GM19023 (cell line): ENCODE data around the gene MS4A6A.
"Not testable (repeated sequence)": the region's sequence is repeated elsewhere in the genome, so short reads cannot be mapped to it uniquely, and the experiment has no call there.

Experiments used
- ATAC-seq: cut with Tn5 transposase; IDR thresholded peaks from one replicate; pipeline ENCODE4 v1.9.1; 2021; ENCODE audit warnings: mild to moderate bottlenecking, moderate library complexity; ENCODE audit not compliant: unreplicated experiment

MS4A6A gene

DNA sequence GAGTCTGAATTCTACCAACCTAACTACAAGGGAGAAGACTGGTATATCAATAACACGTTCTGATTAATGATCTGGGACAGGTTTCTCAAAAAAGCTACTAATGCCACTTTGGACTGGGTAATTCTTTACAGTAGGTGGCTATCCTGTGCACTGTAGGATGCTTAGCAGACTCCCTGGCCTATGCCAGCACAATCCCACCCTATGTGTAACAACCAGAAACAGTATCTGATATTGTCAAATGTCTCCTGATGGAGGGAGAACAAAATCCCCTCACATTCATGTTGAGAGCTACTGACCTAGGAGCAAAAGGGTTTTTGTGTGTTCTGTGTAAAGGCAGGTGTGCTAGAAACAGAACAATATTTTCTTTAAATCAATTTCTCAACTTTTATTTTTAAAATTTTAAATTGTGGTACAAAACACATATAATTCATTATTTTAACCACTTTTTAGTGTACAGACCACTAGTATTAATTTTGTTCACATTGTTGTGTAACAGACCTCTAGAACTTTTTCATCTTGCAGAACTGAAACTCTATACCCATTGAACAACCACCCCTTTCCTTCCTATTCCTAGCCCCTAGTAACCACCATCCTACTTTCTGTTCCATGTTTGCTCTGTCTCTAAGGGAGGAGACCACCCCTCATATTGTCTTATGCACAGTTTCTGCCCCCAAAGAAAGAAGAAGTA, 2.1 kb upstream of the MS4A6A start:
- no peak for ATAC-seq

DNA sequence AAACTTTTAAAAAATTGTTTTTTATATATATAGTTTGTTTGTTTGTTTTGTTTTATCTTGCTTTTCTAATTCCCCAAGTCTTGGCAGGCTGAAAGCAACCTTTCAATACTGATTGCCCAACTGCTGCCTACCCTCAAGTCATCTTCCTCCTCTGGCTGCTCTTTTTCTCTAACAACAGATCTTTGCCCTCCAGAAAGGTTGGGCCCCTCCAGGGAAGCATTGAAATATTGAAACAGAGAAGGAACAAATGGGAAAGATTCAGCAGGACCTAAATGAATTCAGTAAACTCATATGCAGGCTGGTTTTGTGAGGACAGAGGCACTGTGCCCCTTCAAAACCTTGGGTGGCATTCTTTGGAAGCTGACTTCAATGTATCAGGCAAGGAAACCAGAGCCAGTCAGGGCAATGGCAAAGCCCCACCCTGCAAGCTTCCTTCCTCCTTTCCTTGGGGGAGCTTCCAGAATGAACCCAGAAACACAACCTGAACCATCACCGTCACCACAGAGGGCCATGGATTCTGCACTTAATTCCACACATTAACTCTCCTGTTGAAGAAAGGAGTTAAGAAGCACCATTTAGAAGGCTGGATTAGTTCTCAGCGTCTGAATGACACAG, 815 bp upstream of the MS4A6A start:
- ATAC-seq: no peak

DNA sequence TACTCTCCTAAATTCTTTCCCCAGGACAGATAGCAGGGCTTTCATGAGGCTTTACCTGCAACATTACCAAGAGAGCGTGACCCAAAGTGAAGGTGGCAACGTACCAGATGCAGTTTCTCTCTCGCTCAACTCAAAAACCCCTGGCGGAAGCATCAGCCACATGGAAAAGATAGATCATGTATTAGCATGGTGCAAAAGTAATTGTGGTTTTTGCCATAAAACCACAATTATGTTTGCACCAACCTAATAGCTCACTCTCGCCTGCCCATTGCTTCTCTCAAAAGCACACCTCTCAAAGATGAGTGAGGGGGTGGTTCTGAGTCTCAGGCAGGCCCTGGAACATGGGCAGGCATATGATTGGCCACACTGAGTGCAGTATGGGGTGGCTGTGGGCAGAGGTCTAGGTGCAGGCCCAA, 7.0 kb downstream of the MS4A6A start:
- no peak for ATAC-seq

DNA sequence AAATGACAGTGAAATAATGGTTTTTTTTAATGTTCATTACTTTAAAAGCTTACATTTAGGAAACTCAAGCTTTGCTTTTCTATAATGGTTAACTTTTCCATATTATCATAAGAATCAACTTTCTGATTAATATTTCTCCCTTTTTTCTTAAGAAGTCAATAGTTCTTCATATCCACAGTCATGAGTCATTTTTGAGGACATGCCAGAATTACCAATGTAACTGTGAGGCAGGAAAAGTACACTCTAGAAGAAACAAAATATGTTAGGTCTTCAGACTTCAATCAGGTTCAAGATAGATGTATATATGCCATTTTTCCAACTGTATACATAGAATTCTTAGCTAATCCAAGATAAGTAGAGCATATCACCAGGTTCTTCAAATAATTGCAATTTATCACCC, 10.9 kb downstream of the MS4A6A start:
- no peak for ATAC-seq

DNA sequence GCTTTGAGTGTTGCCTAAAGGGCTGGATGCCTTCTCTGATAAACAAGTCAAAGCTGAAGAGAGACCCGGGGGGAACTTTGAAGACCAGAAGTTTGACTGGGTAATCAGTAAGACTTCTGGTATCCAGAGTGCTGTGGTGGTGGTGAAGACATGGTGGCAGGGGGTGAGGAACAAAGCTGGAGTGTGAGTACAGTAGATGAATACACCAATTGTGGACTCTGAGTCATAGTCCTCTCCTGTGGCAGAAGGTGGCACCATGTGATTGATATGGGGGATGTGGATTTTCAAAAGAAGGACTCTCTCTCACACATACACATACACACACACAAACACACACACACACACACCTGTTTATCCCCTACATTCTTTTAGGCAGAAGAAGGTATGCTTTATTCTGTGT, 12.3 kb downstream of the MS4A6A start:
- ATAC-seq: no peak

DNA sequence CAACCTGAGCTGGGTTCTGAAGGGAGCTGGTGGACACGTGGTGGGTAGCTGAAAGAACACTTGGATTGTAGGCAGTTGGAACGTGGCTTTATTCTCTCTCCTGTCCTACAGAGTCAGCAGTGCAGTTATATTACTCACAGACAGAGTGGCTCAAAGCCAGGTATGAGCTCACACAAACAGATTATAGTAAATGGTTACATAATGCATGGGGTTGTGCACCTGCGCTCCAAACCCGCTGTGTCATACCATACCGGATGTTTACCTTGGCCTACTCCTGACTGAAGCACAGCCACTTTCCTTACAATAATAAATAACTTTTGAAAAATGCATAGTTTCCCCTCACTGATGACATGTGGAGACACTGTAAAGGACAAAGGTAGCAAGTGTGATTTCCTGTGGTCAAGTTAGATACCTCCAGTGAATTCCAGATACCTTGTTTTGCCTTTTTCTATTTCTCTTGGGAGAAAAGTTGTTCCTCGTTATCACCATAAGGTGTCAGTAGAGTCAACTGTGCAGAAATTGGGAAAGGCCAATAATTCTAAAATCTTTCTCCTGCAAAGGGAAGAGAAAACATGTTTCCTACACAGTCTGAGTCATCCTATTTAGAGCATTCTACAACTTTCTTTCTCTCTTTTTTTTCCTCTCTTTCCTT, 13.5 kb downstream of the MS4A6A start:
- ATAC-seq: no peak

DNA sequence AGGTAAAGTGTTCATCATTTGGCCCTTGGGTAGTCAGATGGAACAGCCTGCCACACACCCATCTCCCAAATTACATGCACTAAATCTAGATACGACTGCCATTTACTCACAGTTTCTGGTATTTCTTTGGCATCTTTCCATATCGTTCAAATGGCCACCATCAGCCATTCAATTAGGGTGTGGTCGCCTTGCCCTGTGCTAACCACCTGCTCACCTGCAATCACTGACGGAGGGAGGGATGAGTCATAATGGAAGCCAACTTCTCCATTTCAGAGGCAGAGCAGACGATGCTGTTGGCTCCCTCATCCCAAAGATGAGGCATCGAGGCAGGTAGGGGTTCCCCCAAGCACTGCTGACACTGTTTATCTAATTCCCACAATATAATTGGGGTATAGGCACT, 14.6 kb downstream of the MS4A6A start:
- ATAC-seq: no peak

DNA sequence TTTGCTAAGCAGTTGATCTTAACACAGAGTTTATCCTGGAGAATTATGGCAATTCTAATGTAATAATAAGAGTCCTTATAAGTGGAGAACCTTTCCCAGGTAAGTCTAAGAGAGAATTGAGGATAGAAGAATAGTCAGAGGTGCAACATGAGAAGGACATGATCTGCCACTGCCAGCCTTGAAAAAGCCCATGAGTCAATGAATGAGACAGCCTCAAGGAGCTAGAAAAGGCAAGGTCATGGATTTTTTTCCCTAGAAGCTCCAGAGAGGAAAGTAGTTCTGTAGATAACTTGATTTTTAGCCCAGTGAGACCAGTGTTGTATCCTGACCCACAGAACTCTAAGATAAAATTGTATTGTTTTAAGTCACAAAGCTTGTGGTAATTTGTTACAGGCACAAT, 16.9 kb downstream of the MS4A6A start:
- ATAC-seq: no peak

DNA sequence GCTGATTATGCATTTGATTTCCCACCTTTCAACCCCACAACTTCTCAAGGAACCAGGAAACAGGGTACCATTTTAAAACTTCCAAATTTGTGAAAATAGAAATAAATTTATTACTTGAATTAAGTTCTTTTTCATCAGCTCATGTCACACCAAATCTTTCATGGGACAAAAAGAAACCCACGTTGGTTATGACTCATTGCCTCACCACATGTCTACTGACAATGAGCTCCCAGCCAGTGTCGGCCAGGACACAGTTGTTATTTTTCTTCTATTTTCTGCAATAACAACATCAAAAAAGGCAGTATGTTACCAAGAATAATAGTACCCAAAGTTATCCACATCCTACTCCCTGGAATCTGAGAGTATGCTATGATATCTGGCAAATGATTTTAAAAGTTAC, 17.3 kb downstream of the MS4A6A start:
- ATAC-seq: no peak

DNA sequence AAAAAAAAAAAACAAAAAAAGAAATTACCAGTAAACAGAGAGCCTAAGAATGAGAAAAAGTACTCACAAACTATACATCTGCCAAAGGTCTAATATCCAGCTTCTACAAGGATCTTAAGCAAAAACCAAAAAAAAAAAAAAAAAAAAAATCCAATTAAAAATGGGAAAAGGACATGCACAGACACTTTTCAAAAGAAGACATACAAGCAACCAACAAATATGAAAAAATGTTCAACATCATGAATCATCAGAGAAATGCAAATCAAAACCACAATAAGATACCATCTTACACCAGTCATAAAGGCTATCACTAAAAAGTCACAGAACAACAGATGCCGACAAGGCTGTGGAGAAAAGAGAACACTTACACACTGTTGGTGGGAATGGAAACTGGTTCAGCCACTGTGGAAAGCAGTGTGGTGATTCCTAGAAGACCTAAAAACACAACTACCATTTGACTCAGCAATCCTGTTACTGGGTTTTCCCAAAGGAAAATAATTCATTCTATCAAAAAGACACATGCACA, 18.3 kb downstream of the MS4A6A start:
- ATAC-seq: no peak

DNA sequence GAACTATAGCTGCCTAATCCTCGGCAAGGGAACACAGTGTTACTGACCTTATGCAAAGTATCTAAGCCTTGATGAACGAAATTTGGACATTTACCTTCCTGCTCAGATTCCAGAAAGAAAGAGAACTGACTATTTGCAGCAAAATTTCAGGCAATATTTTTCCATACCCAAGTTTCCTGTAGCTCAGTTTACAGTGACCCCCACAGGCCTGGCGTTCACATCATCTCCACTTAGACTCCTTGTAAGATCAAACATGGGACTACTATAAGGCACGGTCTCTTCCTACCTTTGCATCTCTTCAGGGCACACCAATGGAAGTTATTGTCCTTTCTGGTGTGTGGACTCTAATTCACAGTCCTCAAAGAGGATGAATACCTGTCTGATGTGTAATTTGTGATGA, 21.1 kb downstream of the MS4A6A start:
- no peak for ATAC-seq

DNA sequence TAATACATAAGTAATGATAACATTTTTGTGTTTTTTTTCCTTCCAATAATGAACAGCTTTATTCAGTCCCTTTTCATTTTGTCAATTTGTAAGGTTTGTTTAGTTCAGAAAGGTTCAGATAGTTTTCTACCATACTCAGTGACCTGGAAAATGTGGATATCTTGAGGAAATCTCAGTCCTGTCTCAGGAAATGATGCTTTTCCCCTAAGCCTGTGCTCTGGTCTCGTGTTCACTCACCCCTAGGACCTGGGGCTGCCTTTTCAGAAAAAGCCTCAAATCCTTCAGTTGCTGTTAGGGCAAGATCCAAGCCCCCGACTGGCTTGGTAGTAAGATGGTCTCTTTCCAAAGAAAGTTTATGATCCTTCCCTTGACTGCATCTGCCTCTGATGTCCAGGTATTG, 21.8 kb downstream of the MS4A6A start:
- ATAC-seq: no peak

DNA sequence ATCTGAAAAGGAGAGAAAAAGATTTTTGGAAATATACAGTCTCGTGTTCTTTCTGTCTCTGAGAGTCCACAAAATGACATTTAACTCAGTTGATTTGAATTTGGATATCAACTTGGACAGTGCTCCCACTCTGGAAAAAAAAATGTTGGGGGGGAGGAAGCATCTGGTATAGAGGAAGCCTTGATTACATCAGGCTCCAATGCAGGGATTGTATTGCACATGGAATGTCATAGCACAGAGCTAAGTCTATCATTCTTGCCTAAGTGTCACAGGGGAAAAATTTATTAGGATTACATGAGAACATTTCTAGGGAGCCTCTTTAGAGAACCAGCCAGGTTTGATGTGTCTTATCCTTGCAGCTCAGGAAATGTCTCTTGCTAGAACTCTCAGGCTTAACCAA, 23.0 kb downstream of the MS4A6A start:
- ATAC-seq: no peak

DNA sequence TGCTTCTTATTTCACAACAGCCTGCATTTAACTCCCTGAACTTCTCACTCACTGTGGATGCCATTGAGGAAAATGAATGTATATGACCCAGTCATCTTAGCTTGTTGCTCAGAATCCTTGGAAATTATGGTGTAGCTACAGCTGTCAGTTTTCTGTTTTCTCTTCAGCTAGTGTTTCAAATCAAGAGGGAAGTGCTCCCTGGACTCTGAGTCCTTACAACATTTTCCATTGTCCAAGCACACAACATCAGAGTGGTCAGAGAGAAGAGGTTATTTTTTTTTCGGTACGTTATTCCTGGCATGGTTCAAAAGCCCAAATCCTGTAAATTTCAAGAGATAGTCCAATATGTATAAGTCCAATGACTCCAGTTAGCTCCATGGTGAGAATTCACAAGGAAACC, 23.6 kb downstream of the MS4A6A start:
- ATAC-seq: no peak

DNA sequence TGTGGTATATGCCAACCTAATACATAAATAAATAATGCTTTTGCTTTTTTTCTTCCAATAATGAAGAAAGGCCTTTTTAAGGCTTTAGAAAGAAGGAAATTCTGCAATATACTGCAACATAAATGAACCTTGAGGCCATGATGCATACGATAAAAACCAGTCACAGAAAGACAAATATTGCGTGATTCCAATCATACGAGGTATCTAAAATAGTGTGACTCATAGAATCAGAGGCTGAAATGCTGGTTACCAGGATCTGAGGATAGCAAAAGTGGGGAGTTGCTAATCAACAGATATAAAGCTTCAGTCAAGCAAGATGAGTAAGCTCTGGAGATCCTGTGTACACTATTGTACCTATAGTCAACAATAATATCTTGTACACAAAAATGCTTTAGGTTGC, 24.2 kb downstream of the MS4A6A start:
- no peak for ATAC-seq

DNA sequence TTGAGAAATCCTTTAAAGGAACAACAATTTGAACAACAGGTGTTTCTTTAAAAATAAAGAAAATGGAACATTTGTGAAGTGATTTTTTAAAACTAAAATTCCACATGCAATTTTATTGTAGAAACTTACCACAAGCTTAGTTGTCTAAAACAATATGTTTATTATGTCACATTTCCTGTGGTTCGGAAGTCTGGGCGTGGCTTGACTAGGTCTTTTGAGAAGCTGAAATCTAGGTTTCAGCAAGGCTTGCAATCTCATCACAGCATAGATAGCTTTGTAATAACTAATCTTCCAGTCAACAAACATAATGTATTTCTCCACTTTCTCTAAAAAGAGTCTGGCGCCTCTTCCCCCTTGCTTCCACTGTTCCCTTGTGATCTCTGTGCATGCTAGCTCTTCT, 27.0 kb downstream of the MS4A6A start:
- no peak for ATAC-seq

DNA sequence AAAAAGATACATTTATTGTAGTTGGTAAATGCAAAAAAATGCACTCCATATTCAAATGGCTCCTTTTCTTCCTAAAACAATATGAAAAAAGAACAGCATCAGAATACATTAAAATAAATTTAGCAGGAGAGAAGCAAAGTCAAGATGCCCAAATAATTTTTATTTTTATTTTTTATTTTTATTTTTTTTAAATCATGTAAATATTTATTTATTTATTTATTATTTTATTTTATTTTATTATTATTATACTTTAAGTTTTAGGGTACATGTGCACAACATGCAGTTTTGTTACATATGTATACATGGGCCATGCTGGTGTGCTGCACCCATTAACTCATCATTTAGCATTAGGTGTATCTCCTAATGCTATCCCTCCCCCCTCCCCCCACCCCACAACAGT, 30.2 kb downstream of the MS4A6A start:
- ATAC-seq: not testable (repeated sequence)

DNA sequence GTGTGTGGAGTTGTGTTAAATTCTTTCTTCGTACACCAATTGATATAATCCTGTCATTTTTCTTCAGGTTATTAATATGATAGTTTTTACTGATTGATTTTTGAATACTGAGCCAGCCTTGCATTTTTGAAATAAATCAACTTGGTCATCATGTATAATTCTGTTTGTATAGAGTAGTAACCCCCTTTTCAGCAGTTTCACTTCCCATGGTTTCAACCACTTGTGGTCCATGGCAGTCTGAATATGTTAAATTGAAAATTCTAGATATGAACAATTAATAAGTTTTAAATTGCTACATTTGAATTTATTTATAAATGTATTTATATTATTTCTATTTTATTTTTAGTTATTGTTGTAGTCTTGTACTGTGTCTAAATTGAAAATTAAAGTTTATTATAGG, 32.6 kb downstream of the MS4A6A start:
- no peak for ATAC-seq

DNA sequence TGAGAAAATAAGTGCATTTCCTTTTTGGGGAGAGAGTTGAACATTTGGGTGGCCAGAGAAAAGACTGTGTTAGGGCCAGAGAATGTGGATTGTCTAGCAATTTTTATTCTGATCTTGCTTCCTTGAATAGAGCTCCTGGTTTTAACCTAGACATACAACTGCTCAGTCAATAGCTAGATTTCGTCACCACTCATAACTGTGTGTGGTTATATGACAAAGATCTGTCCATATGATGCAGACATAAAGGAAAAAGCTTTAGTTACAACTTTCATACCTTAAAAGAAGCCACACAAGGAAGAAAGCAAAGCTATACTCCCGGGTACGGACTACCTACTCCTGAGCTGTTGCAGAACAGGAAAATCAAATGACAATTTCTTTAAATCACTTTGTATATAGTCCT, 37.2 kb downstream of the MS4A6A start:
- ATAC-seq: no peak

DNA sequence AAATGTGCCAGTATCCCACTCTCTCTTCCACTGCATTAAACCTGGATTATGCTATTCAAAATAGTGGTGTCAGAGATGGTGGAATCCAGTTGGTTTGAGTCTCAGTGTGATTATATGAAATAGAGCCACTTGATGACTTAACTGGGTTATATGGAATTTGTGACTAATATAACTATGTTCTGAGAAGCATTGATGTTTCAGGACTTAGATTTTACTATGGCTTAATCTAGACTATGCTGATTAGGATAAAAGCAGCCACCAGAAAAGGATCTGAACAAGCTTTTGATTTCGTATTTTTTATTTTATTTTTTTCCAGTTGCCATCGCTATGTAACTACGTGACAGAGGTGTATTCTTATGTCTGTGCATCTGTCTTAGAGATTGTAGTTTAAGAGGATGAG, 39.1 kb downstream of the MS4A6A start:
- no peak for ATAC-seq

DNA sequence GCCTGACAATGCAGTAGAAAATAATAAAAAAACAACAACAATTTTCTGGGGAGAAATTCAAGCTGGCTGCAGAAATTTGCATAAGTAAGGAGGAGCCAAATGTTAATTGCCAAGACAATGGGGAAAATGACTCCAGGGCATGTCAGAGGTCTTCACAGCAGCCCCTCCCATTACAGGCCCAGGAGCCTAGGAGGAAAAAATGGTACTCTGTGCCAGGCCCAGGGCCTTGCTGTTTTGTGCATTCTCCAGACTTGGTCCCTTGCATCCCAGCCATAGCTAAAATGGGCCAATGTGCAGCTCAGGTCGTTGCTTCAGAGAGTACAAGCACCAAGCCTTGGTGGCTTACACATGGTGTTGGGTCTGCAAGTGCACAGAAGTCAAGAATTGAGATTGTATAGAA, 49.0 kb downstream of the MS4A6A start:
- no peak for ATAC-seq

DNA sequence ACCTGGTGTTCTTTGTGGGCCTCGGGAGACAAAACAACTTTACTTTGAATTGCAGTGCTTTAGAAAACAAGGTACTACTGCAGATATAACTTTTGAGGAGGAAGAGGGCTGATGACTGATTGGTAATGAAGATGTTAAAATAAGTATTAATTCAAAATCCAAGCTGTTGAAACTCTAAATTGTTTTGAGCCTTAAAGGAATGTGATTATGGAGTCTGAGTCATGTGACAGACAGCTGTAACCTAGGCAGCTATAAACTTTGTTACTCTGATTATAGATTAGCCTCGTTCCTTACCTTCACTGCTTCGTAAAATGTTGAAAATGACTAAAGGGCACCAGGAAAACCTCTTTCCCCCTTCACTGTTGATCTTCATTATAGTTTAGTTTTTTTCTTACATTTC, 51.0 kb downstream of the MS4A6A start:
- no peak for ATAC-seq
